HT1080 (cell line): ENCODE results near the gene APBB3. TPM values are rescaled to one million over a fixed set of nuclear protein-coding genes. Genes with fewer than 3 reads are reported as not detected.

ENCODE experiments used
- small RNA-seq: library from RNA; depleted of rRNA; stranded (forward); fragments of <200 nt; gene quantifications from one replicate; pipeline ENCODE3, GENCODE V24; 2014
- total RNA-seq: library from RNA; depleted of rRNA; stranded (reverse); fragments of >200 nt; shearing (Covaris generic); gene quantifications from 2 replicates; pipeline ENCODE4 v1.2.3, GENCODE V29; 2014; rRNA removed

The APBB3 gene
- total RNA-seq, 1 experiment from 2014 or later, result 5.0 TPM

Small RNA genes lying within 50 kb of the gene (small RNA-seq; reads per million reads assigned to genes)
- gene RF00279 (0.64 reads per million, percentile 62 among the genes with 10 or more reads in this experiment), gene RF00443 (not detected)

Other genes starting within 250 kb of the APBB3 start
- gene HBEGF, start 218.0 kb downstream of the APBB3 start, total RNA-seq, result 55.7 and 61.2 TPM in 2 replicates
- not detected in 2 replicates for gene SLC4A9, start 204.4 kb downstream of the APBB3 start, total RNA-seq
- 25.2 and 29.0 TPM in 2 replicates for gene ANKHD1, start 162.8 kb downstream of the APBB3 start, total RNA-seq
- gene EIF4EBP3, start 16.9 kb downstream of the APBB3 start, total RNA-seq, result 0.80 TPM in 1 of 2 replicates, not detected in the other
- gene SRA1, start 7.1 kb downstream of the APBB3 start, total RNA-seq, result 54.4 and 56.8 TPM in 2 replicates
- gene SLC35A4, start 230 bp upstream of the APBB3 start, total RNA-seq, result 24.9 and 36.9 TPM in 2 replicates
- gene CD14, start 68.6 kb upstream of the APBB3 start, total RNA-seq, result not detected in 2 replicates
- gene TMCO6, start 74.9 kb upstream of the APBB3 start, total RNA-seq, result 7.6 and 9.8 TPM in 2 replicates
- 167 and 190 TPM in 2 replicates for gene NDUFA2, start 83.0 kb upstream of the APBB3 start, total RNA-seq
- gene IK, start 83.2 kb upstream of the APBB3 start, total RNA-seq, result 118 and 141 TPM in 2 replicates
- 29.4 and 41.4 TPM in 2 replicates for gene WDR55, start 100.3 kb upstream of the APBB3 start, total RNA-seq
- 1.8 and 2.8 TPM in 2 replicates for gene DND1, start 109.0 kb upstream of the APBB3 start, total RNA-seq
- 116 and 121 TPM in 2 replicates for gene HARS1, start 126.8 kb upstream of the APBB3 start, total RNA-seq
- 34.6 and 39.3 TPM in 2 replicates for gene HARS2, start 126.9 kb upstream of the APBB3 start, total RNA-seq
- 22.9 and 24.3 TPM in 2 replicates for gene ZMAT2, start 135.8 kb upstream of the APBB3 start, total RNA-seq
- 0.03 and 0.23 TPM in 2 replicates for gene PCDHA1, start 221.5 kb upstream of the APBB3 start, total RNA-seq
- gene PCDHA2, start 230.3 kb upstream of the APBB3 start, total RNA-seq, result not detected in 2 replicates
- 0.06 TPM in 1 of 2 replicates, not detected in the other for gene PCDHA3, start 236.5 kb upstream of the APBB3 start, total RNA-seq
- gene PCDHA4, start 242.5 kb upstream of the APBB3 start, total RNA-seq, result 0.06 and 0.07 TPM in 2 replicates